Trophoblast cell (in vitro differentiated cells and primary cell): ENCODE measurements around the gene OR10J1. TPM values are rescaled to one million over a fixed set of nuclear protein-coding genes. Genes with fewer than 3 reads are reported as not detected.

ENCODE experiments used
- DNase-seq, 2 donors: peaks; one replicate each; pipeline ENCODE4 v3.0.0-alpha.2; 2016
- H2AFZ ChIP-seq: 2 replicates; pipeline ENCODE4 v1.6.1; 2013; ENCODE audit warnings: low read length, moderate library complexity, mild to moderate bottlenecking; ENCODE audit not compliant: insufficient read depth, poor library complexity
- H2AK5ac ChIP-seq: 2 replicates; pipeline ENCODE4 v1.6.1; 2013; ENCODE audit warnings: mild to moderate bottlenecking, low read length
- H2BK120ac ChIP-seq: 2 replicates; pipeline ENCODE4 v1.6.1; 2013; ENCODE audit warnings: low read length, mild to moderate bottlenecking, moderate library complexity; ENCODE audit not compliant: insufficient read depth, poor library complexity
- H2BK12ac ChIP-seq: 2 replicates; pipeline ENCODE4 v1.6.1; 2013; ENCODE audit warnings: mild to moderate bottlenecking, low read length, moderate library complexity
- H2BK5ac ChIP-seq: 2 replicates; pipeline ENCODE4 v1.6.1; 2013; ENCODE audit warnings: low read length, low read depth, moderate library complexity, mild to moderate bottlenecking; ENCODE audit not compliant: poor library complexity
- H3K14ac ChIP-seq: 2 replicates; pipeline ENCODE4 v1.6.1; 2013; ENCODE audit warnings: mild to moderate bottlenecking, low read length
- H3K18ac ChIP-seq: 2 replicates; pipeline ENCODE4 v1.6.1; 2013; ENCODE audit warnings: mild to moderate bottlenecking, low read length
- H3K23ac ChIP-seq: 2 replicates; pipeline ENCODE4 v1.6.1; 2013; ENCODE audit warnings: low read length
- H3K27ac ChIP-seq: 2 replicates; pipeline ENCODE4 v1.5.1; 2013; ENCODE audit warnings: low read depth, mild to moderate bottlenecking, inconsistent platforms, low read length, moderate library complexity
- H3K27me3 ChIP-seq: 2 replicates; pipeline ENCODE4 v1.6.1; 2013; ENCODE audit warnings: inconsistent platforms, mild to moderate bottlenecking, low read length, moderate library complexity; ENCODE audit not compliant: insufficient read depth
- H3K36me3 ChIP-seq, 2 experiments: 1 replicate in 1 of 2; 2 replicates in 1 of 2; pipeline ENCODE4 v1.6.1; 2013; ENCODE audit warnings: low read length in 2 of 2, mild to moderate bottlenecking in 2 of 2, moderate library complexity in 1 of 2; ENCODE audit not compliant: insufficient read depth in 2 of 2, control insufficient read depth in 1 of 2
- H3K4ac ChIP-seq: 2 replicates; pipeline ENCODE4 v1.6.1; 2013; ENCODE audit warnings: low read depth, mild to moderate bottlenecking, low read length, moderate library complexity
- H3K4me1 ChIP-seq, 2 experiments: 1 replicate in 1 of 2; 2 replicates in 1 of 2; pipeline ENCODE4 v1.6.1; 2013; ENCODE audit warnings: low read length in 2 of 2, mild to moderate bottlenecking in 2 of 2, moderate library complexity in 1 of 2; ENCODE audit not compliant: insufficient read depth in 2 of 2, control insufficient read depth in 1 of 2
- H3K4me2 ChIP-seq: 2 replicates; pipeline ENCODE4 v1.6.1; 2013; ENCODE audit warnings: inconsistent platforms, mild to moderate bottlenecking, low read length, moderate library complexity
- H3K4me3 ChIP-seq: 2 replicates; pipeline ENCODE4 v1.5.1; 2013; ENCODE audit warnings: mild to moderate bottlenecking, low read depth, low read length, inconsistent platforms
- H3K79me1 ChIP-seq: one replicate; pipeline ENCODE4 v1.6.1; 2013; ENCODE audit warnings: low read length
- H3K79me2 ChIP-seq: 2 replicates; pipeline ENCODE4 v1.6.1; 2013; ENCODE audit warnings: low read length, mild to moderate bottlenecking; ENCODE audit not compliant: control insufficient read depth, insufficient read depth, poor library complexity
- H3K9ac ChIP-seq: 2 replicates; pipeline ENCODE4 v1.6.1; 2013; ENCODE audit warnings: mild to moderate bottlenecking, low read length
- H3K9me3 ChIP-seq: 2 replicates; pipeline ENCODE4 v1.6.1; 2013; ENCODE audit warnings: low read depth, mild to moderate bottlenecking, control low read depth, inconsistent platforms, low read length; ENCODE audit not compliant: insufficient read depth
- H4K12ac ChIP-seq: 2 replicates; pipeline ENCODE4 v1.6.1; 2013; ENCODE audit warnings: low read depth, mild to moderate bottlenecking, low read length, moderate library complexity
- H4K8ac ChIP-seq: 2 replicates; pipeline ENCODE4 v1.6.1; 2013; ENCODE audit warnings: low read depth, mild to moderate bottlenecking, low read length, moderate library complexity
- H4K91ac ChIP-seq: one replicate; pipeline ENCODE4 v1.6.1; 2013; ENCODE audit warnings: low read depth, mild to moderate bottlenecking, low read length, moderate library complexity
- WGBS: extraction: QIAGEN DNeasy Blood & Tissue Kit; methylation state at CpG from one replicate; pipeline ENCODE4 v1.1.7; 2013; ENCODE audit warnings: missing lambda C conversion rate; ENCODE audit not compliant: insufficient read length, insufficient coverage; ENCODE audit errors: extremely low coverage; 5-methylcytosine and 5-hydroxymethylcytosine counted together
- polyA plus RNA-seq: library from polyadenylated mRNA; stranded (reverse); fragments of 200-250 nt; gene quantifications from 2 replicates; pipeline ENCODE4 v1.2.3, GENCODE V29; 2013

The OR10J1 gene, protein sequence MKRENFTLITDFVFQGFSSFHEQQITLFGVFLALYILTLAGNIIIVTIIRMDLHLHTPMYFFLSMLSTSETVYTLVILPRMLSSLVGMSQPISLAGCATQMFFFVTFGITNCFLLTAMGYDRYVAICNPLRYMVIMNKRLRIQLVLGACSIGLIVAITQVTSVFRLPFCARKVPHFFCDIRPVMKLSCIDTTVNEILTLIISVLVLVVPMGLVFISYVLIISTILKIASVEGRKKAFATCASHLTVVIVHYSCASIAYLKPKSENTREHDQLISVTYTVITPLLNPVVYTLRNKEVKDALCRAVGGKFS
- polyA plus RNA-seq, result not detected in 2 replicates

DNA sequence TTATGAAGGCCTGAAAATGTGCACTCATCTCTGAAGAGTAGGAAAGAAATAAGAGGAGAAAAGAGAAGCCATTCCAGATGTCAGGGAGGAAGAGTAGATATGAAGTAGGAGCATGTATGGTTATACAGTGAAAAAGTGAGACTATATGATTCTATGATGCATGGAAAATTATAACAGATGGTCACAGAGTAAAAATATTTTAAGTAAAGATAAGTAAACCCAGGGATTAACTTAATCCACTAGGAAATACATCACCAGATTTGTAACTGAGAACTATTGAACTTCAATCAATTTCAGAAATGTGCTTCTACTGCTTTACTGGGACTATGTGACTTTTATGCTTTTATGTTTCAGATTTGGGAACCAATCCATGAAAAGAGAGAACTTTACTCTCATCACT lies at the start of gene OR10J1:
OR10J1 (plus strand) TSS at position 301 of the 400 bp plus-strand sequence; CDS start at position 371, 70 bp downstream.
- Histone ChIP-seq H3K23ac (no peak within 1 kb of the TSS), H3K18ac (no peak within 1 kb of the TSS), H2AFZ (no peak within 1 kb of the TSS), H2AK5ac (no peak within 1 kb of the TSS), H3K4me3 (no peak within 1 kb of the TSS), H4K8ac (no peak within 1 kb of the TSS), H3K79me1 (no peaks in the 10 kb centered on the region), H3K36me3 (no peaks in the 10 kb centered on the region), H2BK5ac (no peak within 1 kb of the TSS), H3K4ac (no peak within 1 kb of the TSS), H3K27me3 (no peaks in the 10 kb centered on the region), H2BK120ac (no peak within 1 kb of the TSS), H3K79me2 (no peaks in the 10 kb centered on the region), H3K9me3 (peaks cover 2% of the 10 kb centered on the region), H3K4me2 (no peak within 1 kb of the TSS), H4K12ac (no peak within 1 kb of the TSS), H3K14ac (no peak within 1 kb of the TSS), H3K27ac (no peak within 1 kb of the TSS), H3K9ac (no peak within 1 kb of the TSS), H3K4me1 (no peaks in the 10 kb centered on the region), H4K91ac (no peak within 1 kb of the TSS), H2BK12ac (no peak within 1 kb of the TSS)
- DNase-seq, result no peak

DNA sequence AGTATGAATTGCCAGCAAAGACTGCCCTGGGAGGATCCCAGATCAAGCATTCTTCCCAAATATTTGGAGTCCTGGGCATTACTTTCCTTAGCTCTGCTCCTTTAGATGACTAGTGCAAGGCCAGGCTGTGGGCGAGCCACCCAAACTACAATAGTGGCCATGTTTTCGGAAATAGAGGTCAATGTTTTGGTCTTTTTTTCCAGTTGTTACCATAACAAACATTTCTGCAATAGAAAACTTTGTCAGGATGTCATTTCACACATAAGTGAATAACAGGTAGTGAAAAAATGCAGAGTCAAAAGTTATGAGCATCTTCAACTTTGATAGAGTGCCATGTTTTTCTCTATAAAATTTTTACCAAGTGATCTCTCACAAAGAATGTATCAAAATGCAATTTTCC lies 32.7 kb upstream of the OR10J1 start:
- DNase-seq, result no peak
- Histone ChIP-seq H3K9ac (no peak overlapping the region), H3K14ac (no peak overlapping the region), H3K4ac (no peak overlapping the region), H4K91ac (no peak overlapping the region), H3K27ac (no peak overlapping the region), H3K9me3 (no peaks in the 10 kb centered on the region), H3K4me2 (no peak overlapping the region), H3K79me1 (no peaks in the 10 kb centered on the region), H3K27me3 (no peaks in the 10 kb centered on the region), H3K36me3 (no peaks in the 10 kb centered on the region), H4K12ac (no peak overlapping the region), H3K23ac (no peak overlapping the region), H2AFZ (no peak overlapping the region), H2AK5ac (no peak overlapping the region), H3K4me1 (no peaks in the 10 kb centered on the region), H3K18ac (no peak overlapping the region), H3K79me2 (no peaks in the 10 kb centered on the region), H2BK120ac (no peak overlapping the region), H4K8ac (no peak overlapping the region), H2BK5ac (no peak overlapping the region), H3K4me3 (no peak overlapping the region), H2BK12ac (no peak overlapping the region)
- WGBS, result no CpG with 5 or more reads among the region's 2 CpGs

DNA sequence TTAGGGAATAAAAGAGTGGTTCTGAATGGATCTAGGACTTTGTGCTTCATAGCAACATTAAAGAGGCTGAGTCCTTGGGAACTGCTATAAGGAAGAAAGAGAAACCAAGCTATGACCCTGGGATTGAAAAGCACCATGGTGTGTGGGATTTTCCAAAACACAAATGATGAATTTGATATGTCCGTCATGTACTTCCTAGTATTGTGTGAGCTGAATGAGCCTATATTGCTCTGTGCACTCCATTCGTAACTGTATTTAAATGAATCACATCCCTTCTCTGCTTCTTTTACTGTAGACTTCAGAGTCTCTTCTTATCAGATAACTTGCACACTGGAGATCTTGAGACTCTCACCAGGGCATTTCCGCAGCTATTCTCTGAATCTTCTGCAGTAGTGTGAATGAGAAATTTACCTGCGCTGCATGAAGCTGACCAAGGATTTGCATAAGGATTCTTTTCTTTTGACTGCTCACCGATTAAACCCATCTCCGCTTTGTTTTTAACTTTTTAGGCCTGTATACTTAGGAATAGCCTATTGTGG lies 30.6 kb upstream of the OR10J1 start:
- no peaks in the 10 kb centered on the region for H3K9me3 ChIP-seq
- no peak for DNase-seq
- H3K4me3 ChIP-seq, result no peak overlapping the region
- no CpG with 5 or more reads among the region's 6 CpGs for whole genome bisulfite sequencing
- no peaks in the 10 kb centered on the region for H3K79me1 ChIP-seq
- no peak overlapping the region for H2BK120ac ChIP-seq
- no peak overlapping the region for H3K4me2 ChIP-seq
- no peaks in the 10 kb centered on the region for H3K4me1 ChIP-seq
- no peak overlapping the region for H4K8ac ChIP-seq
- no peak overlapping the region for H2BK12ac ChIP-seq
- H3K79me2 ChIP-seq, result no peaks in the 10 kb centered on the region
- no peak overlapping the region for H3K14ac ChIP-seq
- H3K9ac ChIP-seq, result no peak overlapping the region
- H3K23ac ChIP-seq, result no peak overlapping the region
- no peak overlapping the region for H2AFZ ChIP-seq
- no peak overlapping the region for H2BK5ac ChIP-seq
- no peak overlapping the region for H4K12ac ChIP-seq
- H3K18ac ChIP-seq, result no peak overlapping the region
- no peak overlapping the region for H3K27ac ChIP-seq
- no peak overlapping the region for H2AK5ac ChIP-seq
- H3K36me3 ChIP-seq, result no peaks in the 10 kb centered on the region
- no peak overlapping the region for H4K91ac ChIP-seq
- H3K4ac ChIP-seq, result no peak overlapping the region
- no peaks in the 10 kb centered on the region for H3K27me3 ChIP-seq

DNA sequence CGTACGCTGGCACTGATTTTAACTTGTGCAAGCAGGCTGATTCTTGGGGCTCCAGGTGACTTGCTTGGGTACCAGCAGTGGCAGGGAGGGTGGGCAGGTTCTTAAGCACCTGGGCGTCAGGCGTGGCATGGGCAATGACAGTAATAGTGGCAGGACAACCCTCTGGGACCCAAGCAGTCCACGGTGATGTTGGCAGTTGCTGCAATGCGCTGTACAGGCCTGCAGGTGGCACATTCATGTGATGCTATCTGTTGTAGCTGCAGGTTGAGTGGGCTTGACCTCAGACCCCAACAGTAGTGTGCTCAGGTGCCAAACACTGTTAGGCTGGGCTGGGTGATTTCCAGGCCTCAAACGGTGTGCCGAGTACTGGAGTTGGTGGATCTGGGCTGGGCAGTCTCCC lies 17.7 kb upstream of the OR10J1 start:
- Histone ChIP-seq H3K4me3 (no peak overlapping the region), H3K79me1 (no peaks in the 10 kb centered on the region), H3K79me2 (no peaks in the 10 kb centered on the region), H4K12ac (no peak overlapping the region), H2BK120ac (no peak overlapping the region), H3K27me3 (no peaks in the 10 kb centered on the region), H2AK5ac (no peak overlapping the region), H4K8ac (no peak overlapping the region), H3K14ac (no peak overlapping the region), H4K91ac (no peak overlapping the region), H3K27ac (no peak overlapping the region), H3K23ac (no peak overlapping the region), H2BK5ac (no peak overlapping the region), H2AFZ (no peak overlapping the region), H3K9ac (peak overlapping the region; percentile 18), H2BK12ac (no peak overlapping the region), H3K18ac (no peak overlapping the region), H3K9me3 (peaks cover 6% of the 10 kb centered on the region), H3K4ac (no peak overlapping the region), H3K4me2 (no peak overlapping the region), H3K36me3 (no peaks in the 10 kb centered on the region), H3K4me1 (no peaks in the 10 kb centered on the region)
- no CpG with 5 or more reads among the region's 8 CpGs for WGBS
- DNase-seq, result no peak
